ENCODE data around the gene ACIN1. TPM values are rescaled to one million over a fixed set of nuclear protein-coding genes. Genes with fewer than 3 reads are reported as not detected.

Gene ACIN1
- total and polyA plus RNA-seq, 9 of the 15 experiments (the other 6 are each of a cell fraction or from before 2014, with no cell fraction given), result 5.0 to 196 (median 129) TPM

- Histone ChIP-seq H3K4me2 (ENCODE audit: insufficient read depth, low read length) (peak within 1 kb of the TSS; percentile 51; the same call in 1 of the 2 replicates), H3K27me3 (ENCODE audit: control insufficient read depth in 2 of 2, insufficient read depth in 2 of 2, low read length in 2 of 2) (peaks cover 0 to 10% of the 10 kb centered on the region in 2 experiments; a peak in 3 of 5 replicates), H2AFZ (ENCODE audit: low read depth, low read length) (peak within 1 kb of the TSS; percentile 33; the same call in 1 of the 2 replicates), H3K4me1 (replicated peaks in 1 of 2; ENCODE audit: control insufficient read depth in 2 of 2, insufficient read depth in 2 of 2, low read length in 2 of 2) (peaks cover 45 to 55% of the 10 kb centered on the region in 2 experiments), H3K9me3 (replicated peaks; ENCODE audit: control insufficient read depth, insufficient read depth, low read depth, low read length) (no peaks in the 10 kb centered on the region), H3K9me1 (ENCODE audit: control insufficient read depth, insufficient read depth, low read length) (no peaks in the 10 kb centered on the region), H3K4me3 (no peak within 1 kb of the TSS), H3K79me2 (ENCODE audit: control insufficient read depth, insufficient read depth, low read length) (no peaks in the 10 kb centered on the region), H4K20me1 (replicated peaks; ENCODE audit: control insufficient read depth, insufficient read depth, low read length) (peaks cover 3% of the 10 kb centered on the region; the same call in 1 of the 2 replicates), H3K27ac (ENCODE audit: extremely low read depth, low read depth, low read length) (no peak within 1 kb of the TSS), H3K9ac (ENCODE audit: insufficient read depth in 1 of 2, low read depth in 2 of 2, low read length in 2 of 2) (peak within 1 kb of the TSS in 1 of 2 experiments; percentile 35; a peak in 2 of 4 replicates), H3K36me3 (ENCODE audit: control insufficient read depth, insufficient read depth, low read length) (no peaks in the 10 kb centered on the region)
- intact Hi-C loops (cut with micrococcal nuclease), result no loop called here
- DNase-seq (ENCODE audit: extremely low read depth in 1 of 4, low spot score in 3 of 4) (no peak), ATAC-seq (no peak), FAIRE-seq (no peak)
- ChIA-PET POLR2A (interaction anchor here (0.7 to 1.4 kb wide), 5 partner anchors 17 to 261 kb away, joined by 3 to 9 read pairs (median 3); no protein-coding TSS in a partner anchor), CTCF (ENCODE audit: low intra/inter-chr PET ratio) (interaction anchor here (3.1 to 7.4 kb wide), 2 partner anchors 67 to 262 kb away, joined by 19 to 310 read pairs; partner anchors contain the start of gene SLC7A8)
- BruUV-seq (replicated peaks), result no TSS peak
- 71% methylated on average over 23 of the region's 32 CpGs for WGBS (ENCODE audit: insufficient coverage, low coverage, missing lambda C conversion rate)
- in situ Hi-C loops (cut with MboI), result no loop called here
- no peak for TF ChIP-seq IRF1 (CRISPR knock-in tag; IDR thresholded peaks at IDR 0.05; ENCODE audit: borderline replicate concordance)
- no peak for TF ChIP-seq ERF (CRISPR knock-in tag; IDR thresholded peaks at IDR 0.05)
- TF ChIP-seq ZNF583 (CRISPR knock-in tag; IDR thresholded peaks at IDR 0.05), result no peak
- TF ChIP-seq KHSRP (IDR thresholded peaks at IDR 0.05), result no peak
- TF ChIP-seq KLF13 (tag; IDR thresholded peaks at IDR 0.05; ENCODE audit: borderline replicate concordance, low read depth), result no peak
- no peak for TF ChIP-seq OTX1 (CRISPR knock-in tag; IDR thresholded peaks at IDR 0.05)
- TF ChIP-seq KDM1A (IDR thresholded peaks at IDR 0.05), result no peak
Observed at GRCh38 chr14:23118506-23119362, 23.8 kb upstream of the ACIN1 start, which contains the start of gene CEBPE. Gene CEBPE (minus strand): TSS chr14:23119255. CDS start chr14:23119091, 164 bp downstream.

Measured in K562 (cell line).